NOMO-1 (cell line): ENCODE measurements around the gene ZCCHC2.

ENCODE experiments used
- DNase-seq, 2 experiments: peaks; one replicate each; lab custom pipeline; 2025; ENCODE audit not compliant: unreplicated experiment in 2 of 2; lab: John Stamatoyannopoulos, UW

ZCCHC2 gene

DNA sequence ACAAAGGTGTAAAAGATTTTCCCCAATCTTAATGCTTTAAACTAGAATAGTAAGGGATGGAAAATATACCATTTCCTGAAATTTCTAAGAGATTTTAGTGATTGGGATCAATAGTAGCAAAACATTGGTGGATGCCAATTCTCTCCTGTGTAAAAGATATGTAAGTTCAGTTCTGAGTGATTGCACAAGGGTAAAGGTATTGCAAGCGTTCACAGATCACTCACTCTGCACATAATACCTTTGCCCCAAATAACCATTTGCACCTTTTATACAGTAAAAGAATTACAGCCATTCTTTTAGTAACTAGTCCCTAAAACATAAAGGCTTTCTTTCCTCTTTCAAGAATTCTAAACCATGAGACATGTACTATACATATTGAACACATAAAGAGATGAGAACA, 13.0 kb upstream of the ZCCHC2 start:
- DNase-seq: no peak

DNA sequence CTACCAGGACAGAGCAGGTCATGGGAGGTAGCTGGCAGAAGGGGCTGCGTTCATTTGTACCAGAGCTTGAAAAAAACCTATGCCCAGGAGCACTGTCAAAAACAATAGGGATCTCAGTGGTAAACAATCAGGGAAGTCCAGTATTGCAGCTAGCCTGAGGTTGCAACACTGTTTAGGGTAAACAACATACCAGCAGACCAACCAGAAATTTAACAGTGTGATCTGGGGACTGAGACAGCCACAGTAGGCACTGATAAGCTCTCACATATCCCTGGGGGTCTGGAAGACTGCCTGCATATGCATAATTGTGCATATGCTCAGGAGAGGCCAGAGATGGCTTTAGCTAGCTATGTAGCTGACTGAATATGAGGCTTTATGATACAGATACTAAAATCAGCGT, 12.0 kb upstream of the ZCCHC2 start:
- DNase-seq: no peak

DNA sequence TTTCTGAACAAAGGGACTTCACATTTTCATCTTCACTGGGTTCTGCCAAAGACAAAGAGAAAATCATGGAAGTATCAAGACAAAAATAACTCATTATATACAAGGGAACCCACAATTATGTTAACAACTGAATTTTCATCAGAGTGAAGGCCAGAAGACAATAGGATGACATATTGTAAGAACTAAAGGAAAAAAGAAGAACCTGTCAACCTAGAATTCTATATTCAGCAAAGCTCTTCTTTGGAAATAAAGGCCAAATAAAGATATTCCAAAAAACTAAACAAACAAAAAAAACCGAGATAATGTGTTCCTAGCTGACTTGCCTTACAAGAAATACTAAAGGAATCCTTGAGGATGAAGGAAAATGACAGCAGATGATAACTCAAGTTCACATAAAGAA, 10.3 kb upstream of the ZCCHC2 start:
- no peak for DNase-seq

DNA sequence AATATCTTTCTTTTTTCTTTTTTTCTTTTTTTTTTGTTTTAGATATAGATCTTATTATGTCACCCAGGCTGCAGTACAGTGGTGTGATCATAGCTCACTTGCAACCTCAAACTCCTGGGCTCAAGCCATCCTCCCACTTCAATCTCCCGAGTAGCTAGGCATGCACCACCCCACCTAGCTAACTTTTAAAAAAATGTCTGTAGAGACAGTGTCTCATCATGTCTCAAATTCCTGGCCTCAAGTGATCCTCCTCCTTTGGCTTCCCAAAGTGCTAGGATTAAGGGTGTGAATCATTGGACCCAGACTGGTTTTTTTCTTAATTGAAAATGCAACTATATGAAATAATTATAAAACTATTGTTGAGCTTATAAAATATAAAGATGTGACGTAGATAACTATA, 9.8 kb upstream of the ZCCHC2 start:
- no peak for DNase-seq

DNA sequence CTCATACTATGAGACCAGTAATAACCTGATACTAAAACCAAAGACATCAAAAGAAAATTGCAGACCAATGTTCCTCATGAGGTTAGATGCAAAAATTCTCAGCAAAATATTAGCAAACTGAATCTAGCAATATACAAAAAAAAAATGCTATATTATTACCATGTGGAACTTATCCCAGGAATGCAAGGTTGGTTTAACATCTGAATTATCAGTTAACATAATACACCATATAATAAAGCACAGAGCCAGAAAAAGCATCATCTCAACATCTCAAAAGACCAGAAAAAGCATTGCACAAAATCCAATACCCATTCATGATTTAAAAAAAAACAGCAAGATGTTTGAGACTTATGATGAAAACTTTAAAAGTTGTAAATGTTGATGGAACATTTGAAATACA, 8.3 kb upstream of the ZCCHC2 start:
- no peak for DNase-seq

DNA sequence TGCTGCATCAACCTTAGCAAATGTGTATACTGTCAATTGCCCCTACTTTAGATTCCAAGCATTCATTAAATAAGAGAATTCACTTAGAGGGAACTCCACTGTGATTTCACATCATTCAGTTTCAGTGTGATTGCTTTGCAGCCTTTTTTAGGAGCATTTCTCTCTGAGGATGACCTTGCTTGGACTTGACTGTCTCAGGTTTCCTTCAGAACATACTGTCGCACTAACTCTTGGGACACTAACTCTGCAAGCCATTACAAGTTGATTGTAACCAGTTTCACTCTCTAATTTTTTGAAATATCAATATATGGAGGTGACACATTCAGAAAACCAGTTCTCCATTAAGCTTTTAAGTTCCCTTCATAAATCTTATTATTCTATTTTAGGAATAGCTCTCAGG, 6.6 kb upstream of the ZCCHC2 start:
- no peak for DNase-seq

DNA sequence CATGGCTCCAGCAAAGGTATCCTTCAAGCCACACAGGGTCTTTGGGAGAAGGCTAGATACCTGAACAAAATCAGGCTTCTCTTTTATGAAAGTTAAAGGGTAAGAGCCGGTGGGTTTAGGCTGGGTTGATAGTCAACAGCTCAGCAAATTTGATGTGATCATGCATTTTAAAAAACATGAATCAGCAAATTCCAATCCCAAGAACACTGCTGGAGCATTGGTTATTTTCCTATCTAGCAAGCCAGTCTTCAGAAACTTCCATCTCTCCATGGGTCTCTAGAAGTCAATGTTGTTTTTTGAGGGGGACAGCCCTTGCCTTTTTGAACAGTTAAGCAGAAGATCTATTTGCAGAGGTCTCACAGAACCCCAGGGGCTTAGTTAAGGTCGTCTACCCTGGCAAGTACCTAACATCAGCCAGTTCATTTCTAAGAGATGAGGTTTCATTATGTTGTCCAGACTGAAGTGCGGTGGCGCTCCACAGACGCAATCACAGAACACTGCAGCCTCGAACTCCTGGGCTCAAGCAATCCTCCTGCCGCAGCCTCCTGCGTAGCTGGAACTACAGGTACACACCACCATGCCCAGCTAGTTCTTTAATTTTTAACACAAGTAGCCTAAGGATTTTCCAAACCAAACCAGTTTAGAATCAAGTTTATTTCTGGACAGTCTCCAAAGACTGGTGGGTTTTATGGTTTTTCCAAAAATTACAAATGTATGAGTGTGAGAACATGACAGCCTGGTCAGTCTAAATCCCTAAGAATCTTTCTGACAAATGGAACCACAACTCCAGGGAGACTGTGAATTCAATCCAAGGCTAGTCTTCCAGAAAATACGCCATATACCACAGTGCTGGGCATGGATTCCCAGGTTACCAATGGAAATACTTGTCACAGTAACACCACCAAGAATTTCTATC, 4.1 kb upstream of the ZCCHC2 start:
- DNase-seq: no peak

DNA sequence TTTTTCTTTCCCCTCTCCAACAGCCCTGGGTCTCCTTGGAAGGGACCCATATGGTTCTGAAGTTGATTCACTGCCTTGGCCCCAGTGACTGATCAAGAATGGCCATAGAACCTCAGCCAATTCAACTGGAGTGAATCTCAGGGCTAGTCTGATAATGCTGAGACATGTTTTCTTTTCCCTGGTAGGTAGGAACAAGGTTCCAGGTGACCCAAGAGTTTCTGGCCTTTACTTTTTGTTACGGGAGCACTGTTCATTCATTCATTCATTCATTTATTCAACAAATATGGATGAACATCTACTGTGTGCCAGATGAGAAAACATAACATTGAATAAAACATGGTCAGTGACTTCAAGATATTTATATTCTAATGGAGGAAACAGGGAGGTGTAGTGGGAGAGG, 3.1 kb upstream of the ZCCHC2 start:
- DNase-seq: no peak

DNA sequence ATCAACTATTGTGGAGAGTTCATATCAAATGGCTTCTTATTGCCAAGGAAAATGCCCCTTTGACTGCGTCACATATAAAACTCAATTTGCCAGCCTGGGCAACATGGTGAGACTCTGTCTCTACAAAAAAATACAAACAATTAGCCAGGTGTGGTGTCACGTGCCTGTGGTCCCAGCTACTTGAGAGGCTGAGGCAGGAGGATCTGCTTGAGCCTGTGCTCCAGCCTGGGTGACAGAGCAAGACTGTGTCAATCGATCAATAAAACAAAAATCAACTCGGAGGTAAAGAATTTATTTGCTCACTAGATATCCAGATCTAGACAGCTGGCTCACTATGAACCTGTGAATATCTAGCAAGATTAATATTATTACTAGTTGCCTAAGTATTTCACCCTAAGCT, 1.7 kb upstream of the ZCCHC2 start:
- no peak for DNase-seq

DNA sequence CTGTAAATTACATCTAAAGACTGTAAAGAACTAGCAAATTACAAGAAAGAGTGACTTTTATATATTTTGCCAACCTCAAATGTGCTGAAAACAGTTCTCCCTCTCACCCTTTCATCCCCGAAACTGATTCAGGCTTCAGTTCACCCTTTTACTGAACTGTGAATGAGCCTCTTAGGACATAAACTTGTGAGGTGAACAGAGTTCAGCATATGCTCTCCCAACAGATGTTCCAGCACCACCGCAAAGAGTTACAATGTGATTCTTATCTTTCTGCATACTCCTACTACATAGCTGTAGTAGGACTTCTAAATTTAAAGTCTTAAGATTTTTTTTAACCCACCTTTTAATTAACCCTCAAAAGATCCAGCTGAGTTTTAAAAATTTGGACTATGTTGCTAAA, 1.2 kb upstream of the ZCCHC2 start:
- DNase-seq: no peak

DNA sequence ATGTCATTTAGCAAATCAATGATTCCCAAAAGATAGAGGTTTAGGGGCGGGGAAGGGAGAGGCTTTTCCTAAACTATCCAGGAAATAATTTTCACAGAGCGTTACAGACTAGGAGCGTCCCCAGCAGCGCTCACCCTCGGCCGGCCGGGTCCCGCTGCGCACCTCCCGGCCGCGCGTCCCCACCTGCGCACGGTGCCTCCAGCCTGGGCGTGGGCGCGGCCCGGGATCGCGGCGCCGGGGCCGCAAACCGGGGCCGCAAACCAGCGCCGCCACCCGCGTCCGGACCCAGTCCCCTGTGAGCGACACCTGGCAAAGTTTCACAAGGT, 684 bp upstream of the ZCCHC2 start:
- DNase-seq: no peak

DNA sequence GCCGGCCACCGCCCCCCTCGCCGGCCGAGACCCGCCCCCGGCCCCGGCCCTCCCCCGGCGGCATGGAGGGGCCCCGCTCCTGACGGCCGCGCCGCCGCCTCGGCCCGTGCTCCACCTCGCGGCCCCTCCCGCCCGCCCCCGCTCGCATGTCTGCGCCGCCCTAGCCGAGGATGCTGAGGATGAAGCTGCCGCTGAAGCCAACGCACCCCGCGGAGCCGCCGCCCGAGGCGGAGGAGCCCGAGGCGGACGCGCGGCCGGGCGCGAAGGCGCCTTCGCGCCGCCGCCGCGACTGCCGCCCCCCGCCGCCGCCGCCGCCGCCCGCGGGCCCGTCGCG, 397 bp downstream of the ZCCHC2 start:
- no peak for DNase-seq

DNA sequence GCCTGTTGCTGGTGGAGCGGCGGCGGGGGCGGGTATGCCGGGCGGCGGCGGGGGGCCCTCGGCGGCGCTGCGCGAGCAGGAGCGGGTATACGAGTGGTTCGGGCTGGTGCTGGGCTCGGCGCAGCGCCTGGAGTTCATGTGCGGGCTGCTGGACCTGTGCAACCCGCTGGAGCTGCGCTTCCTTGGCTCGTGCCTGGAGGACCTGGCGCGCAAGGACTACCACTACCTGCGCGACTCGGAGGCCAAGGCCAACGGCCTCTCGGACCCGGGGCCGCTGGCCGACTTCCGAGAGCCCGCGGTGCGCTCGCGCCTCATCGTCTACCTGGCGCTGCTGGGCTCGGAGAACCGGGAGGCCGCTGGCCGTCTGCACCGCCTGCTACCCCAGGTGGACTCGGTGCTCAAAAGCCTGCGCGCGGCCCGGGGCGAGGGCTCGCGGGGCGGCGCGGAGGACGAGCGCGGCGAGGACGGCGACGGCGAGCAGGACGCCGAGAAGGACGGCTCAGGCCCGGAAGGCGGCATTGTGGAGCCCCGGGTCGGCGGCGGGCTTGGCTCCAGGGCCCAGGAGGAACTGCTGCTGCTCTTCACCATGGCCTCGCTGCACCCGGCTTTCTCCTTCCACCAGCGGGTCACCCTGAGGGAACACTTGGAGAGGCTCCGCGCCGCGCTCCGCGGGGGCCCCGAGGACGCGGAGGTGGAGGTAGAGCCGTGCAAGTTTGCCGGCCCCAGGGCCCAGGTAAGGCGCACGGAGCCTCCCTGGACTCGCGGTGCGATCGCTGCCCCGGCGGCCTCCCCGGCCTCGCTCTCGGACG, 1.0 kb downstream of the ZCCHC2 start:
- peak; percentile 9 to 24 for DNase-seq

DNA sequence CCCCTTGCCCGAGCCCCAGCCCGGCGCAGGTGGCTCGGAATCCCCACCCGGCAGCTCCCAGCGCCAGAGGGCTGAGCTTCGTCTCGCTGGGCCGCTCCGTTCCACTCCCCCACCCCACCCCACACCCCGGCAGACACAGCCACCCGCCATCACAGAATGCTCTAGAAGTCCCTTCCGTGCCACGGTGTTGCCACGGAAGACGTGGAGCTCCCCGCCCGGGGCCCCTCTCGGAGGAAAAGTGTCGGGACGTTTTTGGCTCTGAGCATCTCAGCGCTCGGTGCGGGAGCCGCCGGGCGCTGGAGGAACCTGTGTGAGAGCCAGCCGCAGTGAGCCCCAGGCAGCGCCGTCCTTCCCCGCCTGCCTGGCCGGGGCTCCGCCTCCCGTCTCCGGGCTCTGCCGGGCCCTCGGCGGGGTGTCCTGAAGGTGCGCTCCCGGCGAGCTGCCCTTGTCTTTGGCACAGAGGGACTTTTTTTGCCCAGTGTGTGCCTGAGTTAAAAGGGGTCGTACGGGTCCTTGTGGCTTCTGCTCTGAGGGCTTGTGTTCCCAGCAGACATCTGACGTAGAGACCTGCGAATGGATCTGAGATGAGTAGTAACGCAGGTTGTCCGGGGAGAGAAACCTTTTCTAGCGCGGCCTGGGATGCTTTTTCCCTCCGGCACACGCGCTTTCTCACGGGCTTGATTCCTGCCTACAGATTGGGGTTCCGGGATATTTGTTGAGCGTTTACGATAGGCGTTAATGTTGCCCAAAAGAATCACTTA, 1.8 kb downstream of the ZCCHC2 start:
- DNase-seq: peak; percentile 28 to 37

DNA sequence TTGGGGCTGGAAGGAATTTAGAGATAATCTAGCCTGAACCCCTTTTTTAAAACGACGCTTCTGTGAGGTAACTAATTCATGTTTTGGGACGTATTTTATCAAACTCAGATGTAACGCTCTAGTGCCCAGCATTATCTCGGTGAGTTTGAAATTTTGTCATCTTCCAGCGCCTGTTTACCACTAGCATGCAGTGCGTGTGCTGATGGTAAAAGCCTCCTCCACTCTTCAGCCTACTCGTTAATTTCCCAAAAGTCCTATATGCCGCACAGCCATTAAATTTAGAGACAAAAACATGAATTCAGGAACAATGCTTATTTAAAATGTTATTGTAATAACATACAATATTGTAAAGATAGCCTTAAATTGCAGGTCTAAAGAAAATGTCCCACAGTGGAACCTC, 2.8 kb downstream of the ZCCHC2 start:
- no peak for DNase-seq

DNA sequence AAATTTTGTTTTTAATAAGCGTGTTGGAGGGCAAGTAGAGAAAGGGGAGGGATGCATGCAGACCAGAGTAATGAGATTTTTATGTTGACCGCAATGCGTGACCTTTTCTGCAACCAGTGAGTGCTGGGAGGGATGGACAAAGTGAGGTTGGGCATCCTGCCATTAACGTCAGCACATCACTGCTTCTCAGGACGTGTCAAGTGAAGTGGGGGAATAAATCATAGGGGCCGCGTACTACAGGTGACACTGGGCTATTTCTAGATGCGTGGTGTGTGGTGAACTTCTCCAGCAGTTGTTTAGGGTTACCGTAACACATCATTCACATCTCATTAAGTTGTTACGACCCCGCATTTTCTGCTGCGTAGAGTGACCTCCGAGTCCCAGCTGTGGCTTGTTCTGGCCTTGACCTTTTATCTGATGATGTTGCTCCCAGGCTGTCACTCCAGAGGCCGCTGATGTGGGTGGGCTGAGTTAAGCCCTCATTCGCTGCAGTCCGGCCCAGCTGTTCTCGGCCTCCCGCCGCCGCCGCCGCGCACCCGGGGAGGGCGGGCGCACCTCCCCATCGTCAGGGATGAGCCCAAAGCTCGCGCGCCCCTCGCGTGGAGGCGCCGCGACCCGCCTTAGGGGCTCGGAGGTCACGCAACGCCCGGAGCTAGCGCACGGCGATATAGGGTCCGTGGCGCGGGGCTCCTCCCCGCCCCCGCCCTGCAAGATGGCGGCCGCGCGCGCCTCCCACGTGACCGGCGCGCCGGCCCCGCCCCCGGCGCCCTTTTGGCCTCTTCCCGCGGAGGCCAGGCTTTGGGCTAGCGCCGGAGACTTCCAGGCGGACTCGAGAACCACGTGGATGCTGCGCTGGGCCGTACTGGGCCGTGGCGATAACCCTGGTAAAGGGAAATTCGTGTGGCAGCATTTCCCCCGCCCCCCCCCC, 3.5 kb downstream of the ZCCHC2 start:
- peak; percentile 72 to 81 for DNase-seq

DNA sequence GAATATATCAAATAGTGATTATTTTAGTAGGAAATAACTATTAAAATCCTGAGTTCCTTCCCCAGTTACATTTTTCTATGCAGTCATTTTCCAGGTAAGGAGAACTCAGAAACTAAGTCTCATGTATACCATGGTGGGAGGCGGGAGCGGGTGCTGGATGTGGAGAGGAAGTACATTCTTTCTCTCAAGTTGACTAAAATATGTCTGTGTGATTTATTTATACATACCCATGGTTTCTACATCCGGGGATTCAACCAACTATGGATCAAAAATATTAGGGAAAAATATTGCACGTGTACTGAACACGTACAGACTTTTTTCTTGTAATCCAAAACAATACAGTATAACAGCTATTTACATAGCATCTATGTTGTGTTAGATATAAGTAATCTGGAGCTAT, 6.8 kb downstream of the ZCCHC2 start:
- DNase-seq: no peak

DNA sequence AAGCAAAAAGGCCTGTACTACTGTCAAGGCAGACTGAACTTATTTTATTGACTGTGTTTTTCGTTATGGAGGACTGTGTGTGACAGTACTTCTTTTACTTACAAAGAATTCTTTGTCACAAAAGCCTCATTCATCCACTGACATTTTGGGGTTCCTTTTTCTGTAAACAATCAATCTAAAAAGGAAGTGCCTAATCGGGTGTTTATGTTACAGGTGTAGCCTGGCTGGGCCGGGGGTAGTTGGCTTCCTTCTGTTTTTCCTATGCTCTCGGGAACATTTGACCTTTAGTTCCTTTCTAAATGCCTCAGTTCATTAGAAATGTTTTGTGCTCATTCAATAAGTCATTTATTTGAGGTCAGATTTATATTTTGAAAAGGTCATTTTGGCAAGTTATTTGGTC, 8.3 kb downstream of the ZCCHC2 start:
- no peak for DNase-seq

DNA sequence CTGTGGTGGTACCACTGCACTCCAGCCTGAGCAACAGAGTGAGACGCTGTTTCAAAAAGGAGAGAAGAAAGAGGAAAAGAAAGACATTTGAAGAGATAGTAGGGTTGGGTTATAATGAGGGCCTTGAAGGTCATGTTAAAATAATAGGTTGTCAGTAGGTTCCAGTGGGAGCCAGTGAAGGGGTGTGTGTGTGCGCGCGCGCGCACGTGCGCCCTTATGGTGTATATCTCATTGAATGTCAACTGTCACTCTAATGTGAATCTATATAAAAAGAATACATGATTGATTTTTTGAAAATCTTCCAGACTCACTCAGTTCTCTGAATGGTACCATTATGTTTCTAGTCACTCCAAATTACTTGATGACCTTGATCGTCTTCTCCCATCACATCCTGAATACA, 9.1 kb downstream of the ZCCHC2 start:
- no peak for DNase-seq

DNA sequence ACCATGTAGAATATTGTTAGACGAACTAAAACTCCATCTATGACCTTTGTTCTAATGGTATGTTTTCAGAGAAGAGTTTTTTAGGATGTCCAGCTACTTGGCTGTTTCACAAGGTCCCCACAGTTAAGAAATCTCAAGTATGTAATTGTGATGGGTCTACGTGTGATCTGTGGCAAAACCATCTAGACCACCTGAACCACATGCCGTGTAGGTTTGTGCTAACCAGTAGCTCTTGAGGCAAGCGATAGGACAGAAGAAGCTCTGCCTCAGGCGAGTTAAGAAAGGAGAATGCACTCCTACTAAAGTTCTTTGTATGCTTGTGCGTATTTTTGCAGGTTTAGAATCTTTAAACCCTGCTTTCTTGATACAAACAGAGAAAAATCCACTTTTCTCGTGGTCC, 13.2 kb downstream of the ZCCHC2 start:
- no peak for DNase-seq
